Astrocyte (in vitro differentiated cells and primary cell): Measurements from ENCODE around the gene CSPG4. TPM values are rescaled to one million over a fixed set of nuclear protein-coding genes. Genes with fewer than 3 reads are reported as not detected.
"Not testable (repeated sequence)": the region's sequence is repeated elsewhere in the genome, so short reads cannot be mapped to it uniquely, and the experiment has no call there.

ENCODE experiments used
- DNase-seq: peaks from one replicate; pipeline ENCODE4 v3.0.0-alpha.2; 2010; ENCODE audit warnings: low read depth
- FAIRE-seq: peaks from 2 replicates; lab custom pipeline; 2011; peaks lifted over from hg19 to GRCh38; lab: Jason Lieb, UNC
- H2AFZ ChIP-seq: 2 replicates; pipeline ENCODE4 v1.6.0; 2012; ENCODE audit warnings: low read depth, low read length, inconsistent platforms
- H3K27ac ChIP-seq: 2 replicates; pipeline ENCODE4 v1.5.1; 2011; ENCODE audit warnings: low read depth, low read length, inconsistent platforms
- H3K27me3 ChIP-seq: 2 replicates; pipeline ENCODE4 v1.6.0; 2011; ENCODE audit warnings: low read length, inconsistent platforms; ENCODE audit not compliant: insufficient read depth
- H3K36me3 ChIP-seq: 2 replicates; pipeline ENCODE4 v1.5.1; 2011; ENCODE audit warnings: low read length, inconsistent platforms; ENCODE audit not compliant: insufficient read depth
- H3K4me1 ChIP-seq: 2 replicates; pipeline ENCODE4 v1.5.1; 2011; ENCODE audit warnings: low read length, inconsistent platforms; ENCODE audit not compliant: insufficient read depth
- H3K4me2 ChIP-seq: 2 replicates; pipeline ENCODE4 v1.6.0; 2012; ENCODE audit warnings: low read length, inconsistent platforms
- H3K4me3 ChIP-seq: 2 replicates; pipeline ENCODE4 v1.5.1; 2011; ENCODE audit warnings: low read depth, mild to moderate bottlenecking, low read length, inconsistent platforms; ENCODE audit not compliant: insufficient read depth
- H3K79me2 ChIP-seq: 2 replicates; pipeline ENCODE4 v1.6.0; 2012; ENCODE audit warnings: mild to moderate bottlenecking, low read length, inconsistent platforms; ENCODE audit not compliant: insufficient read depth
- H3K9ac ChIP-seq: 2 replicates; pipeline ENCODE4 v1.6.0; 2012; ENCODE audit warnings: mild to moderate bottlenecking, low read length, inconsistent platforms
- H3K9me3 ChIP-seq: 2 replicates; pipeline ENCODE4 v1.5.1; 2012; ENCODE audit warnings: low read depth, mild to moderate bottlenecking, low read length, inconsistent platforms; ENCODE audit not compliant: insufficient read depth
- H4K20me1 ChIP-seq: 2 replicates; pipeline ENCODE4 v1.6.0; 2012; ENCODE audit warnings: low read length, inconsistent platforms; ENCODE audit not compliant: insufficient read depth
- H3K27ac Mint-ChIP-seq: one replicate; pipeline ENCODE4 v1.8.0; 2021; ENCODE audit warnings: mild to moderate bottlenecking, mixed read lengths; ENCODE audit not compliant: unreplicated experiment
- H3K27me3 Mint-ChIP-seq: one replicate; pipeline ENCODE4 v1.8.0; 2021; ENCODE audit warnings: low read depth, mixed read lengths; ENCODE audit not compliant: unreplicated experiment
- H3K36me3 Mint-ChIP-seq: one replicate; pipeline ENCODE4 v1.8.0; 2021; ENCODE audit warnings: low read depth, mixed read lengths; ENCODE audit not compliant: unreplicated experiment
- H3K4me1 Mint-ChIP-seq: one replicate; pipeline ENCODE4 v1.8.0; 2021; ENCODE audit warnings: low read depth, mixed read lengths; ENCODE audit not compliant: unreplicated experiment
- H3K4me3 Mint-ChIP-seq: one replicate; pipeline ENCODE4 v1.8.0; 2021; ENCODE audit warnings: mild to moderate bottlenecking, moderate library complexity, mixed read lengths; ENCODE audit not compliant: unreplicated experiment
- H3K9me3 Mint-ChIP-seq: one replicate; pipeline ENCODE4 v1.8.0; 2021; ENCODE audit warnings: mild to moderate bottlenecking, mixed read lengths; ENCODE audit not compliant: unreplicated experiment
- EZH2 ChIP-seq: IDR thresholded peaks from 2 replicates; pipeline ENCODE4 v1.6.1; 2012; ENCODE audit warnings: mild to moderate bottlenecking, low read length, inconsistent platforms; ENCODE audit not compliant: insufficient read depth
- total RNA-seq: library from RNA; stranded (reverse); gene quantifications from 2 replicates; pipeline ENCODE4 v1.2.1, GENCODE V29; 2021
- TF ChIP-seq, protein P1 (sequence below): IDR thresholded peaks from 2 replicates; pipeline ENCODE4 v1.5.1; 2011; ENCODE audit warnings: low read depth, mild to moderate bottlenecking, inconsistent platforms, low read length, moderate library complexity; ENCODE audit not compliant: insufficient read depth

Gene CSPG4
- total RNA-seq, 1 donor from 2014 or later: 26.9 TPM

DNA sequence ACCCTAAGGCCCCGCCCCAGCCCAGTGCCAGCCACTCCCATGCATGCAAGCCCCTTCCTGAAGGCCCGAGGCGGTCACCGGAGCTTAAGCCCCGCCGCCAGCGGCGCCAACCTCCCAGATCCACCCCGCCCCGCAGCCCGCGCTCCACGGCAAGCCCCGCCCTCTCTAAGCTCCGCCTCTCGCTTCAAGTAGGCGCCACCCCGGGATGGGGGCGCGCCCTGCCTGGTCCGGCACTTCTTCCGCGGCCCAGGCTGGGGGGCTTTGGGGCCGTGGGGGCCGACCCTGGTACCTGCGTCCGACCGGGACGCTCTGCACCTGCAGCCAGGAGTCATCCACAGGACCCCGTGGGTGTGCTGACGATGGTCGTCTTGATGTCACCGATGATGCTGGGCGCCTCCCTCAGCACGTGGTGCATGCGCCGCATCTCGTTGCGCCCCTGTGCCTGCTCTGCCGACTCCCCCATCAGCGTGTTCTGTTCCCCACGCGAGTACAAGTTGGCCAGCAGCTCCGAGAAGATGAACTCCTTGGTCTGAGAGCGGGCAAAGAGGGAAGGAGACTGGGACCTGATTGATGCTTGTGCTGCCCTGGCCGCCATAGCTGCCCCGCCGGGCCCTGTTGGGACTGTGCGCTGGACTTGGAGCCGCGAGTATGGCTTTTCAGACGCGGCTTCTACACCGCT lies 26.1 kb upstream of the CSPG4 start:
- no peaks in the 10 kb centered on the region for H3K36me3 Mint-ChIP-seq
- peak overlapping the region; percentile 81 for H3K9ac ChIP-seq
- no peaks in the 10 kb centered on the region for H4K20me1 ChIP-seq
- H3K27ac Mint-ChIP-seq: no peak overlapping the region
- H3K4me3 Mint-ChIP-seq: peak overlapping the region; percentile 94
- H3K27ac ChIP-seq: no peak overlapping the region
- no peaks in the 10 kb centered on the region for H3K36me3 ChIP-seq
- peak overlapping the region; percentile 99 for H3K4me2 ChIP-seq
- no peak for FAIRE-seq
- peak overlapping the region; percentile 97 for H2AFZ ChIP-seq
- no peaks in the 10 kb centered on the region for H3K27me3 ChIP-seq
- DNase-seq: peak; percentile 80
- H3K9me3 ChIP-seq: no peaks in the 10 kb centered on the region
- peaks cover 15% of the 10 kb centered on the region for H3K27me3 Mint-ChIP-seq
- TF ChIP-seq, protein P1, sequence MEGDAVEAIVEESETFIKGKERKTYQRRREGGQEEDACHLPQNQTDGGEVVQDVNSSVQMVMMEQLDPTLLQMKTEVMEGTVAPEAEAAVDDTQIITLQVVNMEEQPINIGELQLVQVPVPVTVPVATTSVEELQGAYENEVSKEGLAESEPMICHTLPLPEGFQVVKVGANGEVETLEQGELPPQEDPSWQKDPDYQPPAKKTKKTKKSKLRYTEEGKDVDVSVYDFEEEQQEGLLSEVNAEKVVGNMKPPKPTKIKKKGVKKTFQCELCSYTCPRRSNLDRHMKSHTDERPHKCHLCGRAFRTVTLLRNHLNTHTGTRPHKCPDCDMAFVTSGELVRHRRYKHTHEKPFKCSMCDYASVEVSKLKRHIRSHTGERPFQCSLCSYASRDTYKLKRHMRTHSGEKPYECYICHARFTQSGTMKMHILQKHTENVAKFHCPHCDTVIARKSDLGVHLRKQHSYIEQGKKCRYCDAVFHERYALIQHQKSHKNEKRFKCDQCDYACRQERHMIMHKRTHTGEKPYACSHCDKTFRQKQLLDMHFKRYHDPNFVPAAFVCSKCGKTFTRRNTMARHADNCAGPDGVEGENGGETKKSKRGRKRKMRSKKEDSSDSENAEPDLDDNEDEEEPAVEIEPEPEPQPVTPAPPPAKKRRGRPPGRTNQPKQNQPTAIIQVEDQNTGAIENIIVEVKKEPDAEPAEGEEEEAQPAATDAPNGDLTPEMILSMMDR: no peak
- TF ChIP-seq EZH2: no peak
- H3K4me1 Mint-ChIP-seq: peaks cover 5% of the 10 kb centered on the region
- H3K4me3 ChIP-seq: peak overlapping the region; percentile 71
- H3K9me3 Mint-ChIP-seq: peaks cover 3% of the 10 kb centered on the region
- no peaks in the 10 kb centered on the region for H3K4me1 ChIP-seq
- no peaks in the 10 kb centered on the region for H3K79me2 ChIP-seq

GRCh38 chr15:75738014-75738646 lies 25.5 kb upstream of the CSPG4 start:
- H3K9ac ChIP-seq: peak overlapping the region; percentile 81
- no peak for FAIRE-seq
- no peak for DNase-seq

GRCh38 chr15:75737116-75738013 lies 24.7 kb upstream of the CSPG4 start:
- H3K4me3 ChIP-seq: peak overlapping the region; percentile 71
- H3K4me2 ChIP-seq: peak overlapping the region; percentile 99
- not testable (repeated sequence) for H4K20me1 ChIP-seq, H3K36me3 ChIP-seq, H3K4me1 Mint-ChIP-seq, H3K27me3 ChIP-seq, H3K79me2 ChIP-seq, H3K4me1 ChIP-seq, H3K27ac Mint-ChIP-seq, FAIRE-seq, H3K27ac ChIP-seq, DNase-seq, H3K36me3 Mint-ChIP-seq, H3K9me3 ChIP-seq, H3K9me3 Mint-ChIP-seq
- peak overlapping the region; percentile 93 for H2AFZ ChIP-seq
- Mint-ChIP-seq H3K27me3 (peaks cover 15% of the 10 kb centered on the region), H3K4me3 (peak overlapping the region; percentile 94)
- H3K9ac ChIP-seq: peak overlapping the region; percentile 81

More at GRCh38 chr15:75738014-75738646, 25.5 kb upstream of the CSPG4 start:
- Mint-ChIP-seq H3K27ac (no peak overlapping the region), H3K4me1 (peaks cover 5% of the 10 kb centered on the region), H3K27me3 (peaks cover 15% of the 10 kb centered on the region), H3K36me3 (no peaks in the 10 kb centered on the region), H3K4me3 (peak overlapping the region; percentile 94), H3K9me3 (peaks cover 3% of the 10 kb centered on the region)
- H4K20me1 ChIP-seq: no peaks in the 10 kb centered on the region
- H3K27me3 ChIP-seq: no peaks in the 10 kb centered on the region
- no peaks in the 10 kb centered on the region for H3K4me1 ChIP-seq
- no peaks in the 10 kb centered on the region for H3K9me3 ChIP-seq
- no peaks in the 10 kb centered on the region for H3K36me3 ChIP-seq
- peak overlapping the region; percentile 99 for H3K4me2 ChIP-seq
- H2AFZ ChIP-seq: peak overlapping the region; percentile 93
- TF ChIP-seq EZH2: no peak
- TF ChIP-seq, protein P1: no peak
- no peaks in the 10 kb centered on the region for H3K79me2 ChIP-seq
- no peak overlapping the region for H3K27ac ChIP-seq
- peak overlapping the region; percentile 71 for H3K4me3 ChIP-seq
